Naive thymus-derived CD8-positive, alpha-beta T cell (primary cell): ENCODE data around the gene NDST1. TPM values are rescaled to one million over a fixed set of nuclear protein-coding genes. Genes with fewer than 3 reads are reported as not detected.

Experiments used
- ATAC-seq, 2 donors: fragments of 150-1000 bp; cut with Tn5 transposase in 1 of 2; sonication (Bioruptor Pico), chemical (Tn5 transposase) in 1 of 2; 1 replicate in 1 of 2; 2 replicates in 1 of 2; pipeline ENCODE4 v1.10.0; 2021; ENCODE audit warnings: mild to moderate bottlenecking in 2 of 2, moderate library complexity in 2 of 2
- POLR2A ChIA-PET: fragments of 350-600 bp; sonication (Branson Sonifier 250); formaldehyde crosslinking; loops from one replicate; lab custom pipeline; 2021; ENCODE audit warnings: antibody characterized with exemption; lab: Charles Lee
- DNase-seq, 10 donors: peaks; one replicate each; pipeline versions ENCODE4 v3.0.0 to v3.0.0-alpha.2; 2020 to 2022
- H3K27ac Mint-ChIP-seq, 10 donors: one replicate each; pipeline ENCODE4 v1.8.0; 2020 to 2022; ENCODE audit warnings: mild to moderate bottlenecking in 10 of 10, mixed read lengths in 10 of 10, moderate library complexity in 4 of 10, inconsistent platforms in 1 of 10
- H3K27me3 Mint-ChIP-seq, 5 donors: one replicate each; pipeline ENCODE4 v1.8.0; 2021 to 2022; ENCODE audit warnings: mixed read lengths in 5 of 5
- H3K36me3 Mint-ChIP-seq, 3 donors: one replicate each; pipeline ENCODE4 v1.8.0; 2020 to 2022; ENCODE audit warnings: mixed read lengths in 3 of 3, mild to moderate bottlenecking in 2 of 3, inconsistent platforms in 1 of 3
- H3K4me1 Mint-ChIP-seq, 4 donors: one replicate each; pipeline ENCODE4 v1.8.0; 2021 to 2022; ENCODE audit warnings: mixed read lengths in 4 of 4
- H3K4me3 Mint-ChIP-seq, 10 donors: one replicate each; pipeline ENCODE4 v1.8.0; 2020 to 2022; ENCODE audit warnings: mild to moderate bottlenecking in 10 of 10, mixed read lengths in 10 of 10, moderate library complexity in 6 of 10, inconsistent platforms in 1 of 10
- H3K9me3 Mint-ChIP-seq, 9 donors: one replicate each; pipeline ENCODE4 v1.8.0; 2020 to 2022; ENCODE audit warnings: mixed read lengths in 9 of 9, mild to moderate bottlenecking in 3 of 9, inconsistent platforms in 1 of 9, moderate library complexity in 1 of 9
- polyA plus RNA-seq, 3 donors: library from polyadenylated mRNA; unstranded; fragments of 300-500 nt; fragmentation: Illumina TruSeq; gene quantifications; one replicate each; pipeline ENCODE4 v1.2.3, GENCODE V29; 2021
- total RNA-seq, 8 experiments: library from RNA in 2 of 8; stranded (reverse) in 2 of 8; gene quantifications; one replicate each; pipeline ENCODE4 v1.2.3 and lab custom pipeline; 2021 to 2026

The NDST1 gene
- total and polyA plus RNA-seq, 5 experiments from 2014 or later = 0.54 to 0.81 (median 0.55) TPM; not detected in 2

DNA sequence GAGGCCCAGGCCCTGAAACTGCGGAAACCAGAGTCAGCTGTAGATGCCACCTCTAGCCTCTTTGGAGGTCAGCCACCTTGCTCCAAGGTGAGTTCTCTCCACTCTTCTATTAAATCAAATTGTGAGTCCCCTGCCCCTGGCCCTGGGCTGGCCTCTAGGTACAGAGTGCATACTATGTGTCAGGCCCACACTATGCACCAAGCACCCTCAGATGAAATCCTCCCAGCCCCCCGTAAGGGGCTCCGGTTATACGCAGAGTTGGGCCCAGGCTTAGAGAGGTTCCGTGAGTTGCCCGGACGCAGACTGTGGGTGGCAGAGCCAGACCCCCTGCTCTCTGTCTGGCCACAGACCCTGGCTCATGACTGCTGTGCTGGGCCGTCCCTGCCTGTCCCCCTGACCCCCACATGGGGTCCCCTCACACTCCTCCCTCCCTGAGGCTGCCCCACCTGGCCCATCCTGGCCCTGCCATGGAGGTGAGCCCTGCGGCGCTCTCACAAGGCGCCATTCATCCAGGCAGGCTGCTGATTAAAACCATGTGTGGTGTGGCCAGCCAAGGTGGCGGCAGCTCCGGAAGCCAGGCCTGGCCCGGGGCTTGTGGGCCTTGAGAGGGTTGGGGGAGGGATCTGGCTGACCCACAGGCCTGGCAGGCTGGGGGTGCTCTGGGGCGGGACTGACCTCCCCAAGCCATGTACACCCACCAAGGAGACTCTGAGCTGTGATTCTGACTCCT is 67.1 kb downstream of the NDST1 start:
- H3K4me1 Mint-ChIP-seq = no peaks in the 10 kb centered on the region
- DNase-seq (no peak), ATAC-seq (no peak)
- H3K4me3 Mint-ChIP-seq = no peak overlapping the region
- H3K9me3 Mint-ChIP-seq = no peaks in the 10 kb centered on the region
- no peak overlapping the region for H3K27ac Mint-ChIP-seq
- POLR2A ChIA-PET = no interaction called here
- H3K27me3 Mint-ChIP-seq = peaks cover 0 to 2% (median 0%) of the 10 kb centered on the region in 5 donors
- H3K36me3 Mint-ChIP-seq = no peaks in the 10 kb centered on the region

DNA sequence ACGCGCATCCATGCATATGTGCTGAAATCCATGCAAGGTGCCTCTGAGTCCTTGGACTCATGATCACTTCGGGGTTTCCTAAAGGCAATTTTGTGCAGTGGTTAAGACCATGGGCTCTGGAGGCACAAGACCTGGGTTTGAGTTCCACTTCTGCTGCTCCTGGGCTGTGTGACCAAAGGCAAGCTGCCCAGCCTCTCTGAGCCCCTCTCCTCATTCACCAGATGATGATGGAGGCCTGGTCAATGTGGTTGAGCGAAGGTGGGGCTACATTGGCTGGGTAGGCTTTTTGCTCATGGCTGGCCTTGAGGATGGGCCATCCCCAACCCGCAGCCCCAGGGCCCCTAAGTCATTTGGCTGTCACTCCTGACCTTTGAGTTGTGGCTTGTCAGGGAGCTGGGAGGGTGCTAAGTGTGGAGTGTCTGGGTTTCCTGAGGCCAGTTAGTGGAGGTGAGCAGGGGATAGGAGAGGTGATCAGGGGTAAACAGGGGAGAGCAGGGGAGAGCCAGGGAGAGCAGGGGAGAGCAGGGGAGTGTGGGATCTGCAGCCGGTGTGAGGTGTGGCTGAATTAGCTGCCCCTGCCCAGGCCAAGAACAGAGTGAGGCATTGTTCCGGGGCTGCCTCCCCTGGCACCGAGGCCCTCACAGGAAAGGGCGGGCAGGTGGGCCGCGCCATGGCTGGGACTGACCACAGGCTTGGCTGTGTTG is 68.0 kb downstream of the NDST1 start:
- Mint-ChIP-seq H3K4me1 (no peaks in the 10 kb centered on the region), H3K36me3 (no peaks in the 10 kb centered on the region), H3K27ac (peak overlapping the region in 1 of 10 donors; percentile 7), H3K9me3 (no peaks in the 10 kb centered on the region), H3K4me3 (no peak overlapping the region), H3K27me3 (peaks cover 0 to 2% (median 0%) of the 10 kb centered on the region in 5 donors)
- ATAC-seq = no peak
- POLR2A ChIA-PET = no interaction called here
- DNase-seq = no peak

GRCh38 chr5:150576449-150576949 is 68.6 kb downstream of the NDST1 start:
- no peak for ATAC-seq
- DNase-seq = no peak
- no peak overlapping the region for H3K4me3 Mint-ChIP-seq
- H3K27ac Mint-ChIP-seq = no peak overlapping the region
- H3K27me3 Mint-ChIP-seq = peaks cover 0 to 2% (median under 1%) of the 10 kb centered on the region in 5 donors
- no peaks in the 10 kb centered on the region for H3K36me3 Mint-ChIP-seq
- POLR2A ChIA-PET = no interaction called here
- H3K4me1 Mint-ChIP-seq = no peaks in the 10 kb centered on the region
- H3K9me3 Mint-ChIP-seq = no peaks in the 10 kb centered on the region

- ATAC-seq (no peak), DNase-seq (no peak)
- Mint-ChIP-seq H3K4me1 (peaks cover 0 to 3% (median 0%) of the 10 kb centered on the region in 4 donors), H3K36me3 (no peaks in the 10 kb centered on the region), H3K4me3 (no peak overlapping the region), H3K9me3 (no peaks in the 10 kb centered on the region), H3K27me3 (peaks cover 2 to 7% (median 6%) of the 10 kb centered on the region in 5 donors), H3K27ac (no peak overlapping the region)
- POLR2A ChIA-PET = no interaction called here
Observed at GRCh38 chr5:150577378-150578139, 69.6 kb downstream of the NDST1 start.

DNA sequence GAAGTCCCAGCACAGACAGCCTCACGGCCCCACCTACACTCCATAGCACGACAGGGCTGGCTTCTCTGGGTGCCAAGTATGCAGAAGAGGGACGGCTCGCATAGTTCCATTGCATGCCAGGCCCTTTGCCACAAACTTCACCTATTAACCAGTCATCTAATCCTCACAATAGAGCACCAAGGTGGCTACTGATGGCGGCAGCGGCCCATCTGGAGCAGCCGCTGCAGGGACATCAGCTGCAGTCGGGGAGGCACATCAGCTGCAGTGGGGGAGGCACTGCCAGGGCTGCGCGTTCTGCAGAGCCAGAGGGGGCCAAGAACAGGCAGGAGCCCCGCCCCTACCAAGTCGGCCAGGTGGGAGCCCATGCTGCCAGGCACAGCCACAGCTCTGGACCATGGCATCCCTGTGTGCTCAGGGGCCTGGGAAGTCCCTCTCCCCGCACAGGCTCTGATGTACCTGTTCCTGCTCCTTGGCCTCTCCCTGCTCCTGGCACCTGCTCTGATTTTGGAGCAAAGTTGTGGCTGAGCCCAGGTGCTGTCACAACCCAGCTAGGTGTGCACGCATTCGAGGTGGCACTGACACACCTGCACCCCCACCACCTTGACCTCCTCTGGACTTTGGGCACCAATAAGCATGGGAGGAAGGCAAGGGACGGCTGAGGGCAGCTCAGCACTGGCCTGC is 71.0 kb downstream of the NDST1 start:
- no peak overlapping the region for H3K4me3 Mint-ChIP-seq
- H3K9me3 Mint-ChIP-seq = no peaks in the 10 kb centered on the region
- H3K27ac Mint-ChIP-seq = no peak overlapping the region
- no peak for DNase-seq
- peaks cover 2 to 10% (median 7%) of the 10 kb centered on the region in 5 donors for H3K27me3 Mint-ChIP-seq
- H3K36me3 Mint-ChIP-seq = no peaks in the 10 kb centered on the region
- peaks cover 0 to 3% (median 0%) of the 10 kb centered on the region in 4 donors for H3K4me1 Mint-ChIP-seq
- POLR2A ChIA-PET = no interaction called here
- ATAC-seq = no peak

DNA sequence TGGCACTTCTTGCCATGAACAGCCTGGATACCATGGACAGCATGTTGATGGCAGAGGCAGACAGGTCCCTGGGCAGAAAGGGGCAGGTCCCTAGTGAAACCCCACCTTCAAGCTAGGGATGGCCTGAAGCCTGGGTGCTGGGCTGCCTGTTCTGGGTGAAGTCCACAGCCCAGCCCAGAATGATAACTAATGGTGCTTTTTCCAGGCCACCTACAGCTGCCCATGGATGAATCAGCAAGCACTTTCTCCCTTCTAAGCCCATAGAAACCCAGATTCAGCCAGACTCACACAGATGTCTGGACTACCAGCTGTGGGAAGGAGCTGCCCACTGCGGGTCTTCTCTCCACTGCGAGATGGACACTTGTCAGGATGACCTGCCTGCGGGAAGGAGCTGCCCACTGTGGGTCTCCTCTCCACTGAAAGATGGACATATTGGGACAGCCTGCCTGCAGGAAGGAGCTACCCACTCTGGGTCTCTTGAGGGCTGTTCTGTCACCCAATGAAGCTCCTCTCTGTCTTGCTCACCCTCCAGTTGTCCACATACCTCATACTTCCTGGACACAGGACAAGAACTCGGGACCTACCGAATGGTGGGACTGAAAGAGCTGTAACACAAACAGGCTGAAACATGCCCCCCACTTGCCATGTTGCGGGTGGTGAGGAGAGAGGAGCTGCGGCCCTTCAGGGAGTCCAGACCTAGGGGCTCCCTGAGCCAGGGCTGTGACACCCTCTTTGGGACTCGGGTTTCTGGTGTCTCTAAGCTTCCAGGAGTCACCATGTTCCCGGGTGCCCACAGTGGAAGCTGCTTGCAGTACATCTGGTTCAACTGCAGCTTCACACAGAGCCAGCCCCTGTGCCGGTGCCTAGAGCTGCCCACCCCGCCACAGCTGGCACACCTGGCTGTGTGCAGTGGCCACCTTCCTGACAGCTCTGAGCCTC is 71.8 kb downstream of the NDST1 start:
- POLR2A ChIA-PET = no interaction called here
- ATAC-seq (no peak), DNase-seq (no peak)
- H3K4me1 Mint-ChIP-seq = peaks cover 0 to 3% (median 0%) of the 10 kb centered on the region in 4 donors
- H3K27me3 Mint-ChIP-seq = peaks cover 2 to 10% (median 7%) of the 10 kb centered on the region in 5 donors
- no peak overlapping the region for H3K4me3 Mint-ChIP-seq
- no peaks in the 10 kb centered on the region for H3K36me3 Mint-ChIP-seq
- H3K9me3 Mint-ChIP-seq = no peaks in the 10 kb centered on the region
- H3K27ac Mint-ChIP-seq = no peak overlapping the region

- Mint-ChIP-seq H3K4me1 (peaks cover 0 to 3% (median 0%) of the 10 kb centered on the region in 4 donors), H3K36me3 (no peaks in the 10 kb centered on the region)
- DNase-seq = no peak
Observed at GRCh38 chr5:150580917-150581316, 73.0 kb downstream of the NDST1 start.

DNA sequence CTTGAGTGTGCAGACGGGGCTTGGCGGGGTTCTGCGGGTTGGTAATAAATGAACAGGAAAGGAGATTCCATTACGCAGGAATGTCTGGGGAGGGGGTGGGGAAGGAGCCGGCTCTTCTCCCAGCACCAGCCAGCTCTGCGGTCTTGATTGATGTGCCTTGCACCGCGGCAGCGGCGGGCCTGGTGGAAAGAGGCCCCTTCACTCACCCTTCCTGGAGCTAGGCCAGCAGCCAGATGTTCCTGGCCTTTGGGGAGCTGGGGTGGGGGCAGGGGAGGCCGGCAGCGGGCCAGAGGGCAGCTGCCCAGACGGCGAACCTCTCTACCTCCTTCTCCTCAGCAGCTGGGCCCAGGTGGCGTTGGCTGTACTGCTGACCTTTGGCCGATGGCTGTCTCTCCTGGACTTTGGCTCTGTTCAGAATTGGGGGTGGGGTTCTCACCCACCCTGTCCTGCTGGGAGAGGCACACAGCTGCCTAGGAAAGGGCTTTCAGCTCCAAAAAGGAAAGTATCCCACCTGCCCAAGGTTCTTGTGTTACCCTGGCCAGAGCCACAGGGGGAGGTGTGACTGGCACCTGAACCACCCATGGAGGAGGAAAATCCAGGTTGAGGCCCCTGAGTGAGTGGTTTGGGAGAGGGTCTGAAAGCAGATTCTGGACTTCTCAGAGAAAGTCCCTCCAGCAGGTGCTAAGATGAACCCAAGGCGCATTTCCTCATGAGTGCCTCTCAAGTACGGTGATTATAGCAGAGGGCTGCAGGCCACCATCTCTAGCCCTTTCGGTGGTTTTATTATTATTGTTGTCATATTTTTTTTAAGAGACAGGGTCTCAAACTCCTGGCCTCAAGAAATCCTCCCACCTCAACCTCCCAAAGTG is 74.5 kb downstream of the NDST1 start:
- POLR2A ChIA-PET = no interaction called here
- Mint-ChIP-seq H3K4me3 (no peak overlapping the region), H3K27ac (no peak overlapping the region), H3K9me3 (no peaks in the 10 kb centered on the region), H3K36me3 (no peaks in the 10 kb centered on the region), H3K27me3 (peaks cover 2 to 10% (median 7%) of the 10 kb centered on the region in 5 donors), H3K4me1 (peaks cover 0 to 3% (median 0%) of the 10 kb centered on the region in 4 donors)
- DNase-seq (no peak), ATAC-seq (no peak)

More at GRCh38 chr5:150580917-150581316, 73.0 kb downstream of the NDST1 start:
- no peak for ATAC-seq
- peak overlapping the region in 1 of 10 donors; percentile 56 for H3K27ac Mint-ChIP-seq
- no peak overlapping the region for H3K4me3 Mint-ChIP-seq
- POLR2A ChIA-PET = no interaction called here
- peaks cover 2 to 10% (median 7%) of the 10 kb centered on the region in 5 donors for H3K27me3 Mint-ChIP-seq
- H3K9me3 Mint-ChIP-seq = no peaks in the 10 kb centered on the region

- DNase-seq (no peak), ATAC-seq (no peak)
- H3K4me3 Mint-ChIP-seq = no peak overlapping the region
- POLR2A ChIA-PET = no interaction called here
- peaks cover 0 to 3% (median 0%) of the 10 kb centered on the region in 4 donors for H3K4me1 Mint-ChIP-seq
- no peaks in the 10 kb centered on the region for H3K36me3 Mint-ChIP-seq
- H3K27me3 Mint-ChIP-seq = peaks cover 2 to 10% (median 5%) of the 10 kb centered on the region in 5 donors
- no peaks in the 10 kb centered on the region for H3K9me3 Mint-ChIP-seq
- peak overlapping the region in 1 of 10 donors; percentile 77 for H3K27ac Mint-ChIP-seq
Observed at GRCh38 chr5:150583541-150584225, 75.8 kb downstream of the NDST1 start.

GRCh38 chr5:150584556-150585335 is 76.8 kb downstream of the NDST1 start:
- Mint-ChIP-seq H3K27ac (no peak overlapping the region), H3K4me3 (no peak overlapping the region), H3K9me3 (no peaks in the 10 kb centered on the region), H3K36me3 (no peaks in the 10 kb centered on the region), H3K4me1 (peaks cover 0 to 3% (median 0%) of the 10 kb centered on the region in 4 donors), H3K27me3 (peaks cover 5 to 10% (median 7%) of the 10 kb centered on the region in 5 donors)
- ATAC-seq = no peak
- POLR2A ChIA-PET = no interaction called here
- DNase-seq = no peak
